Testis (tissue), 2 donors: ENCODE data around the gene GRWD1.

Experiments used
- POLR2A ChIP-seq: fragments of 450-650 bp; IDR thresholded peaks from one replicate; pipeline ENCODE4 v1.6.1; 2017; ENCODE audit warnings: antibody characterized with exemption, mild to moderate bottlenecking, moderate library complexity
- TF ChIP-seq, protein P1 (sequence below), 3 experiments: fragments of 450-650 bp in 2 of 3; fragments of 200-600 bp in 1 of 3; sonication (generic) in 1 of 3; IDR thresholded peaks; one replicate each; pipeline ENCODE4 v1.5.1; 2016 to 2019; ENCODE audit warnings: antibody characterized with exemption in 3 of 3, mild to moderate bottlenecking in 2 of 3, moderate library complexity in 1 of 3

DNA sequence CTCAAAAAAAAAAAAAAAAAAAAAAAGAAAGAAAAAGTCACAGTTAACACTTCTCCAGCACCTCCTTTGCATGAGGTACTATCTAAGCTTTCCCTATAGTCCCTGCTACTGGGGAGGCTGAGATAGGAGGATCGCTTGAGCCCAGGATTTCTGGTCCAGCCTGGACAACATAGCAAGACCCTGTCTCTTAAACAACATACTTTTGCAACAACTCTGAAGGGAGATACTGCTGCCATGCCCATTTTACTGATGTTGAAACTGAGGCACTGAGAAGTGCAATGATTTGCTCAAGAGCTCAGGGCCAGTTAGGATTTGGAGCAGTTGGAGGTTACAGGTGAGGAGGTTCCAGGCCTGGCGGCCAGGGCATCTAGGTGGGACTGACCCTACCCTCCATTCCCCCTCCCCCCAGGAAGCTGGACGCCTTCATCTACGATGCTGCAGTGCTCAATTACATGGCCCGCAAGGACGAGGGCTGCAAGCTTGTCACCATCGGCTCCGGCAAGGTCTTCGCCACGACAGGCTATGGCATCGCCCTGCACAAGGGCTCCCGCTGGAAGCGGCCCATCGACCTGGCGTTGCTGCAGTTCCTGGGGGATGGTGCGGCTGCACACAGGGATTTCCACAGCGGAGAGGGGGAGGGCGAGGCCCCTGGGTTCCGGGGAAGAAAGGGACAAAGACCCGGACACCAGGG, 4.3 kb upstream of the GRWD1 start:
- TF ChIP-seq, protein P1, sequence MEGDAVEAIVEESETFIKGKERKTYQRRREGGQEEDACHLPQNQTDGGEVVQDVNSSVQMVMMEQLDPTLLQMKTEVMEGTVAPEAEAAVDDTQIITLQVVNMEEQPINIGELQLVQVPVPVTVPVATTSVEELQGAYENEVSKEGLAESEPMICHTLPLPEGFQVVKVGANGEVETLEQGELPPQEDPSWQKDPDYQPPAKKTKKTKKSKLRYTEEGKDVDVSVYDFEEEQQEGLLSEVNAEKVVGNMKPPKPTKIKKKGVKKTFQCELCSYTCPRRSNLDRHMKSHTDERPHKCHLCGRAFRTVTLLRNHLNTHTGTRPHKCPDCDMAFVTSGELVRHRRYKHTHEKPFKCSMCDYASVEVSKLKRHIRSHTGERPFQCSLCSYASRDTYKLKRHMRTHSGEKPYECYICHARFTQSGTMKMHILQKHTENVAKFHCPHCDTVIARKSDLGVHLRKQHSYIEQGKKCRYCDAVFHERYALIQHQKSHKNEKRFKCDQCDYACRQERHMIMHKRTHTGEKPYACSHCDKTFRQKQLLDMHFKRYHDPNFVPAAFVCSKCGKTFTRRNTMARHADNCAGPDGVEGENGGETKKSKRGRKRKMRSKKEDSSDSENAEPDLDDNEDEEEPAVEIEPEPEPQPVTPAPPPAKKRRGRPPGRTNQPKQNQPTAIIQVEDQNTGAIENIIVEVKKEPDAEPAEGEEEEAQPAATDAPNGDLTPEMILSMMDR (IDR thresholded peaks at IDR 0.05): no peak
- TF ChIP-seq POLR2A: no peak
